ENCODE results near the gene ZNF333. TPM values are rescaled to one million over a fixed set of nuclear protein-coding genes. Genes with fewer than 3 reads are reported as not detected.
"Not testable (repeated sequence)": the region's sequence is repeated elsewhere in the genome, so short reads cannot be mapped to it uniquely, and the experiment has no call there.

The ZNF333 gene
- total RNA-seq, 2 experiments from 2014 or later = 15.5 to 17.6 TPM

DNA sequence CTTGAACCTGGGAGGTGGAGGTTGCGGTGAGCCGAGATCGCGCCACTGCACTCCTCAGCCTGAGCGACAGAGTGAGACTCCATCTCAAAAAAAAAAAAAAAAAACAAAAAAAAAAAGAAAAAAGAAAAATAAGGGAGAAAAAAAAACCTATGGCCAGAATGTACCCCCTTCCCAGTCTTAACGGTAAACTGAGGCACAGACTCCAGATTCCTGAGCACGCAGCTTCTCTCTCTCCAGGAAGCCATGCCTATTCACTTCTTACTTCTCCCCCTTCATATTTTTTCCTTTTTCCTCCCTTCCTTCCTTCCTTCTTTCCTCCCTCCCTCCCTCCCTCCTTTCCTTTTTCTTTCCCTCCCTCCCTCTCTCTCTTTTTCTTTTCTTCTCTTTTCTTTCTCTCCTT, 83.1 kb downstream of the ZNF333 start:
- H3K9me3 ChIP-seq (ENCODE audit: control insufficient read depth in 1 of 2, insufficient read depth in 1 of 2, low read length in 2 of 2) = peaks cover 0 to 4% of the 10 kb centered on the region in 2 experiments
- H3K4me3 ChIP-seq (ENCODE audit: low read length) = no peak overlapping the region
- TF ChIP-seq, protein P1, sequence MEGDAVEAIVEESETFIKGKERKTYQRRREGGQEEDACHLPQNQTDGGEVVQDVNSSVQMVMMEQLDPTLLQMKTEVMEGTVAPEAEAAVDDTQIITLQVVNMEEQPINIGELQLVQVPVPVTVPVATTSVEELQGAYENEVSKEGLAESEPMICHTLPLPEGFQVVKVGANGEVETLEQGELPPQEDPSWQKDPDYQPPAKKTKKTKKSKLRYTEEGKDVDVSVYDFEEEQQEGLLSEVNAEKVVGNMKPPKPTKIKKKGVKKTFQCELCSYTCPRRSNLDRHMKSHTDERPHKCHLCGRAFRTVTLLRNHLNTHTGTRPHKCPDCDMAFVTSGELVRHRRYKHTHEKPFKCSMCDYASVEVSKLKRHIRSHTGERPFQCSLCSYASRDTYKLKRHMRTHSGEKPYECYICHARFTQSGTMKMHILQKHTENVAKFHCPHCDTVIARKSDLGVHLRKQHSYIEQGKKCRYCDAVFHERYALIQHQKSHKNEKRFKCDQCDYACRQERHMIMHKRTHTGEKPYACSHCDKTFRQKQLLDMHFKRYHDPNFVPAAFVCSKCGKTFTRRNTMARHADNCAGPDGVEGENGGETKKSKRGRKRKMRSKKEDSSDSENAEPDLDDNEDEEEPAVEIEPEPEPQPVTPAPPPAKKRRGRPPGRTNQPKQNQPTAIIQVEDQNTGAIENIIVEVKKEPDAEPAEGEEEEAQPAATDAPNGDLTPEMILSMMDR (IDR thresholded peaks at IDR 0.05) = no peak
- intact Hi-C loops (cut with DNase I, micrococcal nuclease) = loop anchor here in 1 of 2 experiments (2.0 kb wide), 1 partner anchor 52 kb away; no protein-coding TSS in a partner anchor
- H3K36me3 ChIP-seq (ENCODE audit: insufficient read depth, low read length) = no peaks in the 10 kb centered on the region
- no peaks in the 10 kb centered on the region for H3K9me3 Mint-ChIP-seq
- H3K4me1 ChIP-seq (ENCODE audit: insufficient read depth, low read length) = peaks cover 17% of the 10 kb centered on the region
- no peak overlapping the region for H3K27ac Mint-ChIP-seq
- peaks cover 12% of the 10 kb centered on the region for H3K4me1 Mint-ChIP-seq (ENCODE audit: low read depth)
- ChIA-PET CTCF (no interaction called here), POLR2A (no interaction called here)
- H3K4me3 Mint-ChIP-seq = no peak overlapping the region
- DNase-seq = no peak
- H3K27ac ChIP-seq (ENCODE audit: low read depth in 1 of 2, low read length in 2 of 2) = no peak overlapping the region
- peaks cover 18 to 22% of the 10 kb centered on the region in 2 experiments for H3K27me3 ChIP-seq (ENCODE audit: control insufficient read depth in 1 of 2, insufficient read depth in 2 of 2, low read length in 2 of 2)
- H3K27me3 Mint-ChIP-seq = peaks cover 45% of the 10 kb centered on the region
- no peaks in the 10 kb centered on the region for H3K36me3 Mint-ChIP-seq (ENCODE audit: low read depth)
- ATAC-seq (ENCODE audit: poor library complexity) = no peak

DNA sequence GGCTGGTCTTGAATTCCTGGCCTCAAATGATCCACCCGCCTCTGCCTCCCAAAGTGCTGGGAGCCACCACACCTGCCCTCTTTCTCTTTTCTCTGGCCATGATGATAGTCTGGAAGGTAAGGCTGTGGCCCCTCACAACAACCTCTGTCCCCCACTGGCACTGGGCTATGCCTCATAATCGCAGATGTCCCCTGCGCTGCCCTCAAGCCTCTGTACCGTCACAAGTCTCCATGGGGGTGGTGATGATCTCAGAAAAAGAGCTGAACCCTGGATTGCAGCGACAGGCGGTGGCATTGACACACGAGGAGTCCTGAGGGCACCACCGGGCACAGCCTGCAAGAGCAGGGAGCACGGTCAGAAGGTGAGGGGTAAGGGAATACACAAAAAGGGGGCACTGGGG, 83.9 kb downstream of the ZNF333 start:
- H3K27ac ChIP-seq (ENCODE audit: low read depth in 1 of 2, low read length in 2 of 2); DNase-seq; CTCF ChIA-PET; H3K27ac Mint-ChIP-seq; ATAC-seq (ENCODE audit: poor library complexity); H3K4me3 ChIP-seq (ENCODE audit: low read length); H3K4me3 Mint-ChIP-seq; H3K36me3 ChIP-seq (ENCODE audit: insufficient read depth, low read length); H3K9me3 ChIP-seq (ENCODE audit: control insufficient read depth in 1 of 2, insufficient read depth in 1 of 2, low read length in 2 of 2); H3K9me3 Mint-ChIP-seq; H3K36me3 Mint-ChIP-seq (ENCODE audit: low read depth); POLR2A ChIA-PET: not testable (repeated sequence)
- H3K27me3 Mint-ChIP-seq = peaks cover 48% of the 10 kb centered on the region
- intact Hi-C loops (cut with DNase I, micrococcal nuclease) = loop anchor here in 1 of 2 experiments (2.0 kb wide), 1 partner anchor 51 kb away; no protein-coding TSS in a partner anchor
- peaks cover 12% of the 10 kb centered on the region for H3K4me1 Mint-ChIP-seq (ENCODE audit: low read depth)
- H3K4me1 ChIP-seq (ENCODE audit: insufficient read depth, low read length) = peaks cover 17% of the 10 kb centered on the region
- H3K27me3 ChIP-seq (ENCODE audit: control insufficient read depth in 1 of 2, insufficient read depth in 2 of 2, low read length in 2 of 2) = peaks cover 22 to 25% of the 10 kb centered on the region in 2 experiments

DNA sequence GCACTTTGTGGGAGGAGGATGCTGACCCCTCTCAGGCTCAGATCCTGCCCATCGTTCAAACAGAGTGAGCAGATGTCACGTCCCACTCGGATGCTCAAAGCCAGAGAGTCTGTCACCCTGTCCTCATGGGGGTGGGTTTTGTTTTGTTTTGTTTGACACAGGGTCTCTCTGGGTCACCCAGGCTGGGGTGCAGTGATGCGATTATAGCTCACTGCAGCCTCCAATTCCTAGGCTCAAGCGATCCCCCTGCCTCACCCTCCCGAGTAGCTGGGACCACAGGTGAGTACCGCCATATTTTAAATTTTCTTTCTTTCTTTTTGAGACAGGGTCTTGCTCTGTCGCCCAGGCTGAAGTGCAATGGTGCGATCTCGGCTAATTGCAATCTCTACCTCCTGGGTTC, 84.5 kb downstream of the ZNF333 start:
- Mint-ChIP-seq H3K36me3 (ENCODE audit: low read depth) (no peaks in the 10 kb centered on the region), H3K27ac (no peak overlapping the region), H3K9me3 (no peaks in the 10 kb centered on the region), H3K4me1 (ENCODE audit: low read depth) (peaks cover 12% of the 10 kb centered on the region), H3K4me3 (no peak overlapping the region), H3K27me3 (peaks cover 54% of the 10 kb centered on the region)
- ChIA-PET POLR2A (no interaction called here), CTCF (no interaction called here)
- Histone ChIP-seq H3K27me3 (ENCODE audit: control insufficient read depth in 1 of 2, insufficient read depth in 2 of 2, low read length in 2 of 2) (peaks cover 25 to 28% of the 10 kb centered on the region in 2 experiments), H3K27ac (ENCODE audit: low read depth in 1 of 2, low read length in 2 of 2) (no peak overlapping the region), H3K36me3 (ENCODE audit: insufficient read depth, low read length) (no peaks in the 10 kb centered on the region), H3K4me3 (ENCODE audit: low read length) (no peak overlapping the region), H3K9me3 (ENCODE audit: control insufficient read depth in 1 of 2, insufficient read depth in 1 of 2, low read length in 2 of 2) (peaks cover 0 to 3% of the 10 kb centered on the region in 2 experiments), H3K4me1 (ENCODE audit: insufficient read depth, low read length) (peaks cover 17% of the 10 kb centered on the region)
- intact Hi-C loops (cut with DNase I, micrococcal nuclease) = no loop called here
- DNase-seq (no peak), ATAC-seq (ENCODE audit: poor library complexity) (no peak)
- TF ChIP-seq, protein P1 (IDR thresholded peaks at IDR 0.05) = no peak

DNA sequence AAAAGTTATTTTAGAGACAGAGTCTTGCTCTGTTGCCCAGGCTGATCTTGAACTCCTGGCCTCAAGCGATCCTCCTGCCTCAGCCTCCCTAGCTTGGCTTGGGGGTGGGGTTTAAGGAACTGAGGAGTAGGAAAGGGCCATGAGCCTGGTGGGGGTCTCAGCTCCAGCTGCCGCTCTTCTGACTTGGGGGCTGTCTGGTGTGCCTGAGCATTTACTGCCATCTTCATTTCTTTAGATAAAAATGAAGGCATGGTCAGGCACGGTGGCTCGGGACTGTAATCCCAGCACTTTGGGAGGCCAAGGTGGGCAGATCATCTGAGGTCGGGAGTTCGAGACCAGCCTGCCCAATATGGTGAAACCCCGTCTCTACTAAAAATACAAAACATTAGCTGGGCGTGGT, 85.5 kb downstream of the ZNF333 start:
- H3K27ac Mint-ChIP-seq; intact Hi-C loops (cut with DNase I, micrococcal nuclease); ATAC-seq (ENCODE audit: poor library complexity); H3K4me3 Mint-ChIP-seq; H3K9me3 Mint-ChIP-seq; POLR2A ChIA-PET; DNase-seq; H3K36me3 Mint-ChIP-seq (ENCODE audit: low read depth); H3K9me3 ChIP-seq (ENCODE audit: control insufficient read depth in 1 of 2, insufficient read depth in 1 of 2, low read length in 2 of 2); CTCF ChIA-PET; H3K36me3 ChIP-seq (ENCODE audit: insufficient read depth, low read length); H3K27ac ChIP-seq (ENCODE audit: low read depth in 1 of 2, low read length in 2 of 2): not testable (repeated sequence)
- H3K27me3 ChIP-seq (ENCODE audit: control insufficient read depth in 1 of 2, insufficient read depth in 2 of 2, low read length in 2 of 2) = peaks cover 25 to 28% of the 10 kb centered on the region in 2 experiments
- Mint-ChIP-seq H3K27me3 (peaks cover 47% of the 10 kb centered on the region), H3K4me1 (ENCODE audit: low read depth) (peaks cover 12% of the 10 kb centered on the region)
- peak overlapping the region; percentile 55 for H3K4me3 ChIP-seq (ENCODE audit: low read length)
- H3K4me1 ChIP-seq (ENCODE audit: insufficient read depth, low read length) = peaks cover 17% of the 10 kb centered on the region

All from CD4-positive, alpha-beta T cell (primary cell).